GM23338 (cell line): ENCODE results near the gene ADORA2A. TPM values are rescaled to one million over a fixed set of nuclear protein-coding genes. Genes with fewer than 3 reads are reported as not detected.

ENCODE experiments used
- ATAC-seq: fragments of 200-7000 bp; cut with Tn5 transposase; 3 replicates; pipeline ENCODE4 v1.9.1; 2020
- DNase-seq: peaks from one replicate; pipeline ENCODE4 v3.0.0-alpha.2; 2015; ENCODE audit warnings: low spot score
- H2AFZ ChIP-seq: fragments of 200-600 bp; sonication (generic); 2 replicates; pipeline ENCODE4 v1.8.0; 2016; ENCODE audit warnings: antibody characterized with exemption, mild to moderate bottlenecking, moderate library complexity
- H3F3A ChIP-seq: fragments of 200-600 bp; sonication (generic); replicated peaks from 2 replicates; pipeline ENCODE4 v1.8.0; 2017; ENCODE audit warnings: antibody characterized with exemption, mixed run types, low read depth
- H3K27ac ChIP-seq: fragments of 200-600 bp; sonication (generic); 2 replicates; pipeline ENCODE4 v1.6.1; 2016; ENCODE audit warnings: low read depth
- H3K27me3 ChIP-seq: fragments of 200-600 bp; sonication (generic); 2 replicates; pipeline ENCODE4 v1.8.0; 2016; ENCODE audit warnings: mild to moderate bottlenecking, mixed run types, moderate library complexity; ENCODE audit not compliant: insufficient read depth
- H3K36me3 ChIP-seq: fragments of 200-600 bp; sonication (generic); 2 replicates; pipeline ENCODE4 v1.8.0; 2016; ENCODE audit warnings: mild to moderate bottlenecking; ENCODE audit not compliant: insufficient read depth
- H3K4me1 ChIP-seq: fragments of 200-600 bp; sonication (generic); 2 replicates; pipeline ENCODE4 v1.8.0; 2016; ENCODE audit warnings: mild to moderate bottlenecking, moderate library complexity; ENCODE audit not compliant: insufficient read depth
- H3K4me2 ChIP-seq: fragments of 200-600 bp; sonication (generic); 2 replicates; pipeline ENCODE4 v1.7.1; 2017; ENCODE audit warnings: mixed run types
- H3K4me3 ChIP-seq: fragments of 200-600 bp; sonication (generic); 2 replicates; pipeline ENCODE4 v1.6.1; 2016; ENCODE audit warnings: mixed run types
- H3K79me2 ChIP-seq: fragments of 200-600 bp; sonication (generic); replicated peaks from 2 replicates; pipeline ENCODE4 v1.8.0; 2017; ENCODE audit warnings: mild to moderate bottlenecking; ENCODE audit not compliant: insufficient read depth
- H3K9me2 ChIP-seq: fragments of 200-600 bp; sonication (generic); 2 replicates; pipeline ENCODE4 v1.8.0; 2017; ENCODE audit not compliant: insufficient read depth
- H4K20me1 ChIP-seq: fragments of 200-600 bp; sonication (generic); replicated peaks from 2 replicates; pipeline ENCODE4 v1.8.0; 2017; ENCODE audit warnings: mild to moderate bottlenecking; ENCODE audit not compliant: insufficient read depth
- H3K27ac Mint-ChIP-seq: 2 replicates; pipeline ENCODE4 v1.8.0; 2020; ENCODE audit warnings: inconsistent platforms, mild to moderate bottlenecking, moderate library complexity, mixed read lengths
- H3K27me3 Mint-ChIP-seq: 3 replicates; pipeline ENCODE4 v1.8.0; 2022; ENCODE audit warnings: low read depth, mild to moderate bottlenecking, moderate library complexity, mixed read lengths, inconsistent platforms; ENCODE audit not compliant: insufficient read depth, poor library complexity
- H3K36me3 Mint-ChIP-seq: 3 replicates; pipeline ENCODE4 v1.8.0; 2021; ENCODE audit warnings: low read depth, mild to moderate bottlenecking, inconsistent platforms, moderate library complexity, mixed read lengths
- H3K4me1 Mint-ChIP-seq: 3 replicates; pipeline ENCODE4 v1.8.0; 2020; ENCODE audit warnings: mild to moderate bottlenecking, inconsistent platforms, mixed read lengths
- H3K4me3 Mint-ChIP-seq: 3 replicates; pipeline ENCODE4 v1.8.0; 2021; ENCODE audit warnings: moderate library complexity, mild to moderate bottlenecking, inconsistent platforms, mixed read lengths
- H3K9me3 Mint-ChIP-seq: 3 replicates; pipeline ENCODE4 v1.8.0; 2020; ENCODE audit warnings: moderate library complexity, mild to moderate bottlenecking, inconsistent platforms, mixed read lengths
- CREB1 ChIP-seq: fragments of 250-450 bp; sonication (Bioruptor Pico); IDR thresholded peaks from 2 replicates; pipeline ENCODE4 v1.5.0; 2020; ENCODE audit warnings: low read depth, mild to moderate bottlenecking, moderate library complexity
- JUNB ChIP-seq: IDR thresholded peaks from one replicate; pipeline ENCODE4 v1.6.1; 2016; ENCODE audit warnings: antibody characterized with exemption; ENCODE audit not compliant: unreplicated experiment
- NANOG ChIP-seq: IDR thresholded peaks from 2 replicates; pipeline ENCODE4 v1.6.1; 2016; ENCODE audit warnings: antibody characterized with exemption, borderline replicate concordance
- STAT1 ChIP-seq: IDR thresholded peaks from one replicate; pipeline ENCODE4 v1.6.1; 2016; ENCODE audit warnings: antibody characterized with exemption; ENCODE audit not compliant: unreplicated experiment
- ZNF462 ChIP-seq: fragments of 250-450 bp; sonication (Bioruptor Pico); IDR thresholded peaks from 2 replicates; pipeline ENCODE4 v1.5.0; 2020; ENCODE audit warnings: mild to moderate bottlenecking, moderate library complexity
- polyA plus RNA-seq: library from polyadenylated mRNA; unstranded; fragments of >200 nt; fragmentation: Nextera tagmentation; extraction: Ambion mirVana; gene quantifications from 2 replicates; pipeline ENCODE4 v1.2.1, GENCODE V29; 2016
- total RNA-seq: library from RNA; depleted of rRNA; stranded (reverse); fragments of >200 nt; shearing (Covaris generic); gene quantifications from 2 replicates; pipeline ENCODE4 v1.2.3, GENCODE V29; 2014
- TF ChIP-seq, protein P1 (sequence below): IDR thresholded peaks from 2 replicates; pipeline ENCODE4 v1.6.1; 2016; ENCODE audit warnings: antibody characterized with exemption
- TF ChIP-seq, protein P2 (sequence below), 2 experiments: fragments of 200-600 bp in 1 of 2; sonication (generic) in 1 of 2; conservative IDR thresholded peaks; 2 replicates each; pipeline versions ENCODE4 v1.5.1 to v1.6.1; 2016 to 2017; ENCODE audit warnings: antibody characterized with exemption in 2 of 2, low read depth in 2 of 2, mild to moderate bottlenecking in 2 of 2, moderate library complexity in 1 of 2
- TF ChIP-seq, protein P3 (sequence below): IDR thresholded peaks from one replicate; pipeline ENCODE4 v1.6.1; 2018; ENCODE audit warnings: antibody characterized with exemption; ENCODE audit not compliant: unreplicated experiment

The ADORA2A gene
- total and polyA plus RNA-seq, 2 experiments from 2014 or later = 4.1 to 13.5 TPM

DNA sequence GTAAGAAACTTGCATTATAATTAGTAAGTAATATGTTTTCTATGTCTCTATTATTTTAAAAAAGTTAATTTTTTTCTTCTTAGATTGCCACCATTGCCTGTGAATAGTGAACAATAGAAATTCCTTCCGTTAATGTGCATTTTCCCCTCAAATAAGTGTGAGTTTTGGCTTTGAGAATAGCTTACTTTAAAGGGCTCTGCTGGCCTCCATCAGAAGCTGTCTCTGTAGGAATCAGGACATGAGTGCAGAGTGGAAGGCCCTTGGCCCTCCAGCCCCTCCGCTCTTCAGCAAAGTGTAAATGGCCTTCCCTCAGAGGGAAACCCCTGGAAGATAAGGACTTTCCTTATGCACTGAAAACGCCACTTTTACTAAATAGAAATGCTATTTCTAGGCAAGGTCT, 24.1 kb upstream of the ADORA2A start:
- DNase-seq (no peak), ATAC-seq (no peak)
- Mint-ChIP-seq H3K4me1 (peaks cover 20% of the 10 kb centered on the region), H3K27ac (no peak overlapping the region), H3K27me3 (peaks cover 21% of the 10 kb centered on the region), H3K4me3 (no peak overlapping the region), H3K36me3 (peaks cover 24% of the 10 kb centered on the region), H3K9me3 (no peaks in the 10 kb centered on the region)
- TF ChIP-seq, protein P1, sequence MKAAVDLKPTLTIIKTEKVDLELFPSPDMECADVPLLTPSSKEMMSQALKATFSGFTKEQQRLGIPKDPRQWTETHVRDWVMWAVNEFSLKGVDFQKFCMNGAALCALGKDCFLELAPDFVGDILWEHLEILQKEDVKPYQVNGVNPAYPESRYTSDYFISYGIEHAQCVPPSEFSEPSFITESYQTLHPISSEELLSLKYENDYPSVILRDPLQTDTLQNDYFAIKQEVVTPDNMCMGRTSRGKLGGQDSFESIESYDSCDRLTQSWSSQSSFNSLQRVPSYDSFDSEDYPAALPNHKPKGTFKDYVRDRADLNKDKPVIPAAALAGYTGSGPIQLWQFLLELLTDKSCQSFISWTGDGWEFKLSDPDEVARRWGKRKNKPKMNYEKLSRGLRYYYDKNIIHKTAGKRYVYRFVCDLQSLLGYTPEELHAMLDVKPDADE = no peak
- TF ChIP-seq CREB1 (CRISPR knock-in tag) (no peak), NANOG (no peak)
- no peak overlapping the region for H2AFZ ChIP-seq
- no peak overlapping the region for H3K4me2 ChIP-seq
- H3F3A ChIP-seq = no peaks in the 10 kb centered on the region
- H3K36me3 ChIP-seq = no peaks in the 10 kb centered on the region
- 0 out of 2 replicates have a peak, but pooled peaks cover 9% of the 10 kb centered on the region for H3K4me1 ChIP-seq
- peaks cover 6% of the 10 kb centered on the region for H4K20me1 ChIP-seq
- no peak overlapping the region for H3K27ac ChIP-seq
- no peaks in the 10 kb centered on the region for H3K9me2 ChIP-seq
- H3K27me3 ChIP-seq = no peaks in the 10 kb centered on the region
- no peaks in the 10 kb centered on the region; the same call in 1 of the 2 replicates for H3K79me2 ChIP-seq
- no peak overlapping the region for H3K4me3 ChIP-seq

- H3K27me3 Mint-ChIP-seq = peaks cover 18% of the 10 kb centered on the region
- DNase-seq (no peak), ATAC-seq (no peak)
- Histone ChIP-seq H3K4me3 (no peak overlapping the region), H3K27me3 (no peaks in the 10 kb centered on the region), H3F3A (no peaks in the 10 kb centered on the region), H3K4me2 (no peak overlapping the region), H3K36me3 (no peaks in the 10 kb centered on the region), H3K79me2 (no peaks in the 10 kb centered on the region; the same call in 1 of the 2 replicates), H3K27ac (no peak overlapping the region), H4K20me1 (peaks cover 3% of the 10 kb centered on the region), H3K9me2 (no peaks in the 10 kb centered on the region), H2AFZ (no peak overlapping the region), H3K4me1 (0 out of 2 replicates have a peak, but pooled peaks cover 9% of the 10 kb centered on the region)
- H3K4me1 Mint-ChIP-seq = peaks cover 20% of the 10 kb centered on the region
- H3K9me3 Mint-ChIP-seq = no peaks in the 10 kb centered on the region
- H3K4me3 Mint-ChIP-seq = no peak overlapping the region
- peaks cover 24% of the 10 kb centered on the region for H3K36me3 Mint-ChIP-seq
- no peak overlapping the region for H3K27ac Mint-ChIP-seq
- TF ChIP-seq JUNB = no peak
- TF ChIP-seq STAT1 = no peak
- TF ChIP-seq, protein P2, sequence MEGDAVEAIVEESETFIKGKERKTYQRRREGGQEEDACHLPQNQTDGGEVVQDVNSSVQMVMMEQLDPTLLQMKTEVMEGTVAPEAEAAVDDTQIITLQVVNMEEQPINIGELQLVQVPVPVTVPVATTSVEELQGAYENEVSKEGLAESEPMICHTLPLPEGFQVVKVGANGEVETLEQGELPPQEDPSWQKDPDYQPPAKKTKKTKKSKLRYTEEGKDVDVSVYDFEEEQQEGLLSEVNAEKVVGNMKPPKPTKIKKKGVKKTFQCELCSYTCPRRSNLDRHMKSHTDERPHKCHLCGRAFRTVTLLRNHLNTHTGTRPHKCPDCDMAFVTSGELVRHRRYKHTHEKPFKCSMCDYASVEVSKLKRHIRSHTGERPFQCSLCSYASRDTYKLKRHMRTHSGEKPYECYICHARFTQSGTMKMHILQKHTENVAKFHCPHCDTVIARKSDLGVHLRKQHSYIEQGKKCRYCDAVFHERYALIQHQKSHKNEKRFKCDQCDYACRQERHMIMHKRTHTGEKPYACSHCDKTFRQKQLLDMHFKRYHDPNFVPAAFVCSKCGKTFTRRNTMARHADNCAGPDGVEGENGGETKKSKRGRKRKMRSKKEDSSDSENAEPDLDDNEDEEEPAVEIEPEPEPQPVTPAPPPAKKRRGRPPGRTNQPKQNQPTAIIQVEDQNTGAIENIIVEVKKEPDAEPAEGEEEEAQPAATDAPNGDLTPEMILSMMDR (conservative IDR thresholded peaks at IDR 0.05; ENCODE audit: low read depth in 2 of 2) = no peak
- no peak for TF ChIP-seq ZNF462 (CRISPR knock-in tag)
- TF ChIP-seq, protein P3, sequence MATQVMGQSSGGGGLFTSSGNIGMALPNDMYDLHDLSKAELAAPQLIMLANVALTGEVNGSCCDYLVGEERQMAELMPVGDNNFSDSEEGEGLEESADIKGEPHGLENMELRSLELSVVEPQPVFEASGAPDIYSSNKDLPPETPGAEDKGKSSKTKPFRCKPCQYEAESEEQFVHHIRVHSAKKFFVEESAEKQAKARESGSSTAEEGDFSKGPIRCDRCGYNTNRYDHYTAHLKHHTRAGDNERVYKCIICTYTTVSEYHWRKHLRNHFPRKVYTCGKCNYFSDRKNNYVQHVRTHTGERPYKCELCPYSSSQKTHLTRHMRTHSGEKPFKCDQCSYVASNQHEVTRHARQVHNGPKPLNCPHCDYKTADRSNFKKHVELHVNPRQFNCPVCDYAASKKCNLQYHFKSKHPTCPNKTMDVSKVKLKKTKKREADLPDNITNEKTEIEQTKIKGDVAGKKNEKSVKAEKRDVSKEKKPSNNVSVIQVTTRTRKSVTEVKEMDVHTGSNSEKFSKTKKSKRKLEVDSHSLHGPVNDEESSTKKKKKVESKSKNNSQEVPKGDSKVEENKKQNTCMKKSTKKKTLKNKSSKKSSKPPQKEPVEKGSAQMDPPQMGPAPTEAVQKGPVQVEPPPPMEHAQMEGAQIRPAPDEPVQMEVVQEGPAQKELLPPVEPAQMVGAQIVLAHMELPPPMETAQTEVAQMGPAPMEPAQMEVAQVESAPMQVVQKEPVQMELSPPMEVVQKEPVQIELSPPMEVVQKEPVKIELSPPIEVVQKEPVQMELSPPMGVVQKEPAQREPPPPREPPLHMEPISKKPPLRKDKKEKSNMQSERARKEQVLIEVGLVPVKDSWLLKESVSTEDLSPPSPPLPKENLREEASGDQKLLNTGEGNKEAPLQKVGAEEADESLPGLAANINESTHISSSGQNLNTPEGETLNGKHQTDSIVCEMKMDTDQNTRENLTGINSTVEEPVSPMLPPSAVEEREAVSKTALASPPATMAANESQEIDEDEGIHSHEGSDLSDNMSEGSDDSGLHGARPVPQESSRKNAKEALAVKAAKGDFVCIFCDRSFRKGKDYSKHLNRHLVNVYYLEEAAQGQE = no peak
- no peak for TF ChIP-seq NANOG
Observed at GRCh38 chr22:24404561-24405275, 22.7 kb upstream of the ADORA2A start.
